ENCODE measurements around the gene RPAP3.

- TF ChIP-seq CTCF (IDR thresholded peaks at IDR 0.05; ENCODE audit: low read depth, low read length, missing input control) (no peak), MAX (IDR thresholded peaks at IDR 0.05) (no peak)
These were observed 45.7 kb upstream of the RPAP3 start for GRCh38 chr12:47751561-47751960.
